Mesodermal cell (in vitro differentiated cells): ENCODE results near the gene BMP6.

Experiments used
- H3K27ac ChIP-seq: 2 replicates; pipeline ENCODE4 v1.7.0; 2013; ENCODE audit warnings: mild to moderate bottlenecking, low read depth, low read length, moderate library complexity; ENCODE audit not compliant: severe bottlenecking
- H3K36me3 ChIP-seq: 2 replicates; pipeline ENCODE4 v1.7.1; 2013; ENCODE audit warnings: mild to moderate bottlenecking, low read length, moderate library complexity; ENCODE audit not compliant: control insufficient read depth, insufficient read depth
- H3K4me1 ChIP-seq: one replicate; pipeline ENCODE4 v1.7.1; 2013; ENCODE audit warnings: mild to moderate bottlenecking, low read length; ENCODE audit not compliant: insufficient read depth, control insufficient read depth, poor library complexity, severe bottlenecking
- H3K4me3 ChIP-seq: 2 replicates; pipeline ENCODE4 v1.7.0; 2013; ENCODE audit warnings: low read length, control low read depth, mild to moderate bottlenecking; ENCODE audit not compliant: insufficient read depth, poor library complexity, severe bottlenecking; ENCODE audit errors: extremely low read depth
- H3K9me3 ChIP-seq: 2 replicates; pipeline ENCODE4 v1.7.1; 2013; ENCODE audit warnings: mild to moderate bottlenecking, low read length, moderate library complexity; ENCODE audit not compliant: control insufficient read depth
- WGBS, 2 experiments: methylation state at CpG; one replicate each; pipeline ENCODE4 v1.1.5; 2013; ENCODE audit warnings: missing lambda C conversion rate in 2 of 2; ENCODE audit not compliant: insufficient coverage in 2 of 2; 5-methylcytosine and 5-hydroxymethylcytosine counted together

The BMP6 gene

DNA sequence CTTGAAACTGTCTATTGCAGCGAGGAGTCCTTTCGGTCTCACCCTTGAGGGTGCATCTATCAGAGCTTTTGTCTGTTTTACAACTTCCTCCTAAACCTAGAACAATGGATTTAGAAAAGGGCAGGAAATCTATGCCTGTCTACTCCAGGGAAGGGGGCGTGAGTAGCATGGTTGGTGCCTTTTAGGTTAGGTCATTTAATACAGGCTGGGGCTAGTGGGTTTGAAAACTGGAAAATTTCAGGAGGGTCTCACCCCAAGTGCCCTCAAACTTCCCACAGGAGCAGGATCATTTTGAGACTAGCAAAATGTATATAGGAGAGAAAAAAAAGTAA is 33.5 kb upstream of the BMP6 start:
- Histone ChIP-seq H3K9me3 (no peaks in the 10 kb centered on the region), H3K27ac (peak overlapping the region; percentile 84), H3K4me3 (no peak overlapping the region), H3K4me1 (peaks cover 17% of the 10 kb centered on the region), H3K36me3 (no peaks in the 10 kb centered on the region)
- 52% methylated on average over 2 of the region's 3 CpGs; no CpG with 5 or more reads in 1 of the 2 experiments for WGBS, 2 experiments

DNA sequence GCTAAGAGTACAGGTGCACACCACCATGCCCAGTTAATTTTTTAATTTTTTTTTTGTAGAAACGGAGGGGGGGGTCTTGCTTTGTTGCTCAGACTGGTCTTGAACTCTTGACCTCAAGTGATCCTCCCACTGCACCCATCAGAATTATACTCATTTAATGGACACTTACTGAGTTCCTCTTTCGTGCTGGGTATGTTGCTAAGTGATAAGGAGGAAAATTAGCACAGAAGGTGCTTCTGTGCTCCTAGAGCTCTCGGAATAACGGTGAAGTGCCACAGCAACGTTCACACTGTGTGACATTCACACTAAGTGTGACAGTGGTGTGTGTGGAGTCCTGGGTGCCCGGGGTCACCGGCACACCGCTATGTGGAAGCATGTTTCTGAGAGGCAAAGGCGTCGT is 32.1 kb upstream of the BMP6 start:
- H3K4me1 ChIP-seq, result peaks cover 28% of the 10 kb centered on the region
- H3K4me3 ChIP-seq, result no peak overlapping the region
- H3K36me3 ChIP-seq, result no peaks in the 10 kb centered on the region
- H3K27ac ChIP-seq, result no peak overlapping the region
- WGBS, 2 experiments, result 90 to 96% methylated on average over 6 to 8 of the region's 10 CpGs
- no peaks in the 10 kb centered on the region for H3K9me3 ChIP-seq

DNA sequence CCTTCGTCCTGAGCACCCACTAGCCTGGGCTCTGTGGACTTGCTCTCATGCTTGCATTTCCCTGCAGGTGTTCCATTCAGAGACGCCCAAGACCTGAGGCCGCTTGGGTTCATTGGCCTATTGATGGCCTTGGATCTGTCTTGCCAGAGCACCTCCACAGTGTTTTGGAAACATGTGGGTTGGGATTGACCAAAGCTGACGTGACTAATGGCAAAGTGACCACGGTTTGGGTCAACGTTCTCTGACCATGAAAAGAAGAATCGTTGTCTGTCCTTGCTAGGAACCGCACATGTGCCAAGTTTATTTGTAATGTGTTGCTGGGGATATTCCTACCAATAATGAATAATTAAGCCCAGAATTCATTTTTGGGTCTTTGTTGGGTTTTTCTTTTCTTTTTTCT is 29.8 kb upstream of the BMP6 start:
- H3K4me3 ChIP-seq, result no peak overlapping the region
- peaks cover 6% of the 10 kb centered on the region for H3K9me3 ChIP-seq
- H3K36me3 ChIP-seq, result no peaks in the 10 kb centered on the region
- WGBS, 2 experiments, result 97 to 98% methylated on average over 4 to 5 of the region's 8 CpGs
- H3K27ac ChIP-seq, result no peak overlapping the region
- H3K4me1 ChIP-seq, result peaks cover 31% of the 10 kb centered on the region

DNA sequence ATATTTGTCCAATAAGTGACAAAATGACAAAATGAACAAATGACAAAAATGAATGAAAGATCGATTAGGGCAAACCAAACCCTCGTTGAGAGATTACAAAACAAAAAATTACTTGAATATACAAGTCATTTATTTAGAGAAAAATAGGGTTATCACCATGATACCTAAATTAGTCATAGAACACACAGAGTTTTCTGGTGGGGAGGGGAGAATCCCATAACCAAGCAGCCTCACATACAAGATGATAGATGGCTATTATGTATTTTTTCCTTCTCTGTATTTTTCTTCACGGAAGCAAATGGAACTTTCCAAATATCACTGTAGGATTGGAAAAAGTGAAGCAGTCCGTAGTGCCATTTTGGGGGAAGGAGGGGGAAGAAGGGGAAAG is 28.5 kb upstream of the BMP6 start:
- WGBS, 2 experiments, result 80 to 81% methylated on average over 1 to 2 of the region's 4 CpGs
- H3K27ac ChIP-seq, result peak overlapping the region; percentile 88
- peaks cover 23% of the 10 kb centered on the region for H3K4me1 ChIP-seq
- H3K36me3 ChIP-seq, result no peaks in the 10 kb centered on the region
- H3K9me3 ChIP-seq, result peaks cover 6% of the 10 kb centered on the region
- H3K4me3 ChIP-seq, result no peak overlapping the region

DNA sequence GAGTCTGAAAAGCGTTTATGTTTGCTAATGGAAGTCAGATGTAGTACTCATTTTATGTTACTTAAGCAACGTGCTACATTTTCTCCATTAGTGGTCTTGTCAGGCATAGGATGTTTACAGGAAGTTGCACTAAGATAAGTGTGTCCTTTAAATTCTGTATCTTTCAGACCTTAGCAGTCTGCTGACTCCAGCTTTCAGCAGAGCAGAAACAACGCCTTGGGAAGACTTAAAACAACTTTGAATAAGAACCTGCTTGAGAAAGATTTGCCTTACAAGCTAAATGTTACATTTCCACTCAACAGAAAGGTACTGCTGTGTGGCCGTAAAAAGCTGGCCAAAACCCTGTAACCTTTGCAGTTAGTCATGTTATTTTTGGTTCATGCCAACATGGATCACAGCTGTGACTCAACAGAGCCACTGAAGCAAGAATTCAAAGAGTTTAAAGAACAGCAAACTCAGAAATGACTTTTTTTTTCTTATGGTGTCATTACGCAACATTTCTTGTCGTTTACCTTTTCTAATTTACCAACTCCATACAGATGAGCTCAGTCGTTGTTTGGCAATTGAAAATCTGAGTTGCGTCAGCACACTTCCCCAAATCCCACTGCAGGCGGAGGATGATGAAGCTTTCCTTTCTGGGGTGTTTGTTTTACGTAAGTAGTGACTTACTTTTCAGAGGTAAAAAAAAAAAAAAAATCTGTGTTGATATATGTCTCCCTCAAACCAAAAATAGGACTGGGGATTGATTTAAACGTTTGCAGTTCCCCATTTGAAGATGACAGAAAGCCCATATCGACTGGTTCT is 27.9 kb upstream of the BMP6 start:
- 87 to 95% methylated on average over 4 of the region's 12 CpGs for WGBS, 2 experiments
- Histone ChIP-seq H3K36me3 (no peaks in the 10 kb centered on the region), H3K9me3 (peaks cover 6% of the 10 kb centered on the region), H3K4me3 (no peak overlapping the region), H3K27ac (peak overlapping the region; percentile 88), H3K4me1 (peaks cover 24% of the 10 kb centered on the region)

DNA sequence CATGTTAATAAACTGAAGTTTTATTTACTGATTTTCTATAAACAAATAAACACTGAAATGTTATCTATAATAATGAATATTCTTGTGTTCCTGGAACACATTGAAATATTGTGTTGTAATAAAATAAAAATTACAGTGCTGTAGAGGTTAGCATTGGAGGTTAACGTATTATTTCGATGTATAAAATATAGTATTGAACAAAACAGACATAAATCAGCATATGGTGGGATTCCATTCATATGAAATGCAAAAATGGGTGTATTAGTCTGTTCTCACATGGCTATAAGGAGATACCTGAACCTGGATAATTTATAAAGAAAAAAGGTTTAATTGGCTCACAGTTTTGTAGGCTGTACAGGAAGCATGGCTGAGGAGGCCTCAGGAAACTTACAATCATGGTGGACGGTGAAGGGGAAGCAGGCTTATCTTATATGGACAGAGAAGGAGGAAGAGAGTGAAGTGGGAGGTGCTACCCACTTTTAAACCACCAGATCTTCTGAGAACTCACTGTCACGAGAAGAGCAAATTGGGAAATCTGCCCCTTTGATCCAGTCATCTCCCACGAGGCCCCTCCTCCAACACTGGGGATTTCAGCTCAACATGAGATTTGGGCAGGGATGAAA is 24.6 kb upstream of the BMP6 start:
- no peak overlapping the region for H3K4me3 ChIP-seq
- 71 to 83% methylated on average over 1 to 2 of the region's 5 CpGs for WGBS, 2 experiments
- no peaks in the 10 kb centered on the region for H3K36me3 ChIP-seq
- H3K4me1 ChIP-seq, result peaks cover 24% of the 10 kb centered on the region
- peaks cover 6% of the 10 kb centered on the region for H3K9me3 ChIP-seq
- no peak overlapping the region for H3K27ac ChIP-seq

DNA sequence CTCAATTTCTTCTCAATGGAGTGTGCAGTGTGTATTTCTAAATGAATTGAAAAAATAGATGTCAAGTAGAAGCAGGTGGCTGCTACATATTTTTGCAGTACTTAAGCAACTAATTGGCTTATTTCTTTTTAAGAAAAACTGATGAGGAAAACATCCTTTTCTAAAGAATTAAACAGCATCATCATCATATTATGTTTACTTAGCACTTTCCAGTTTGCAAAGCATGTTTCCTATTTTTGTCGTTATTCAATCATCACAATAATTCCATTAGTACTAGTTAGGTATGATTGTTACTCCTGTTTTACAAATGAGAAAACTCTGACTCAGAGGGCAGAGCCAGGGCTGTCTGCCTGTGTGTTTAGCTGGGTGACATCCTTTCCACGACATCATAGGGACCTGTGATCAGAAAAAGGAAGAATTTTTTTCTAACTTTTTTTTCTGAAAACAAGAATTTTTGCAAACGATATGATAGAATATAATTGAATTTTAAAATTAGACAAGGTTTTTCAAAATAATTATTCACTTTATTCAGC is 22.7 kb upstream of the BMP6 start:
- Histone ChIP-seq H3K9me3 (peaks cover 6% of the 10 kb centered on the region), H3K27ac (no peak overlapping the region), H3K4me1 (peaks cover 14% of the 10 kb centered on the region), H3K4me3 (no peak overlapping the region), H3K36me3 (no peaks in the 10 kb centered on the region)
- no CpG with 5 or more reads among the region's 3 CpGs for WGBS, 2 experiments

DNA sequence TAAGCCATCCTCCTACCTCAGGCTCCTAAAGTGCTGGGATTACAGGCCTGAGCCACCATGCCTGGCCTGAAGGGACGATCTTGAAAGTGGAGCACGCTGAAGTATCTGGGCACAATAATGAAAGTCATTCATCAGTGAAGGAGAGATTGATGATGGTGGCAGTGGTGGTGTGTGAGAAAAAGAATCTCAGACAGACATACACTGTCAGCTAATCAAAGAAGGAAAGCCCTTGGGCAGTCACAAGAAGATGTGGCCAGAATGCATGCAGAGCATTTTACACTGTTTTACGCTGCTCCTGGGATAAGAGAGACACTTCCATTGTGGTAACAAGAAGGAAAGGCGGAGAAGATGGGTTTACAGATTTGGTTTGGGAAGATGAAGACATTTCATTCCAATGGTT is 20.4 kb upstream of the BMP6 start:
- Histone ChIP-seq H3K4me3 (no peak overlapping the region), H3K9me3 (no peaks in the 10 kb centered on the region), H3K4me1 (peaks cover 8% of the 10 kb centered on the region), H3K27ac (no peak overlapping the region), H3K36me3 (no peaks in the 10 kb centered on the region)
- whole genome bisulfite sequencing, 2 experiments, result 80 to 86% methylated on average over 4 of the region's 4 CpGs

DNA sequence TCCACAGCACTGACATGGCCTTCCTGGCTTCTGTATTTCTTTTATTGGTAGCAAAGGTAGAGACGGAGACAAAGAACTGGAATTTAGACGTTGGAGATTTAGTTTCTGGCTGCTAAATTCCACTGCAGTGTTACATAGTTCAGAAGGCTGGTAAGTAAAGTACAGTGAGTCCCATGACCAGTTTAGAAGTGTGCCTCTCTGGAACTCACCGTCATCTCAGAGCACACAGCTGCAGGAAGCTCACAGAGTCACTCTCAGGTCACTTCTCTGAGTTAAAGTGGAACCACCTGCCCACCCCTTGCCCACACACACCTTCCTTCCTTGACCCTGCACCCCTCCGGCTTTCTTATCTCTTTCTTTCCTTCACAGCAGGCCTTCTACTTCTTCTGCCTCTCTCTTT is 19.6 kb upstream of the BMP6 start:
- WGBS, 2 experiments, result 87 to 93% methylated on average over 4 of the region's 4 CpGs
- Histone ChIP-seq H3K36me3 (no peaks in the 10 kb centered on the region), H3K9me3 (no peaks in the 10 kb centered on the region), H3K4me1 (peaks cover 8% of the 10 kb centered on the region), H3K27ac (no peak overlapping the region), H3K4me3 (no peak overlapping the region)

DNA sequence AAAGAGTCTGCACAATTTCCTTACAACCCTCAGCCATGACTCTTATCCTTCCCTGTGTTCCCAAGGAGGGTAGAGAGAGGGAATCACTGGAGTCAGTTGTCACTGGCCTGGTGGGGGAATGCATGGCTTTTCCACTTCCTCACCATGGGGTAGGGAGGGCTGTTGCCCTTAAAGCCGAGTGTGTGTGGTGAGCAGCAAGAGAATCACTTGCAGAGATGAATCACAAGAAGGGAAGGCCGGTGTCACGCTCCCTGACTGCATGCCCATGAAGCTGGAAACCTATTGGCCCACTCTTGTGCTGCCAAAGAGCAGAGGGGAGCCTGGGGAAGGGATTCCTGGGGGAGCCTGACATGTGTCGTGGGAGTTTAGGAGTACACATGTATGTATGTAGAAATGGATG is 18.1 kb upstream of the BMP6 start:
- WGBS, 2 experiments, result 81 to 92% methylated on average over 4 of the region's 4 CpGs
- no peaks in the 10 kb centered on the region for H3K36me3 ChIP-seq
- H3K9me3 ChIP-seq, result no peaks in the 10 kb centered on the region
- H3K4me1 ChIP-seq, result peaks cover 5% of the 10 kb centered on the region
- H3K4me3 ChIP-seq, result no peak overlapping the region
- H3K27ac ChIP-seq, result no peak overlapping the region

DNA sequence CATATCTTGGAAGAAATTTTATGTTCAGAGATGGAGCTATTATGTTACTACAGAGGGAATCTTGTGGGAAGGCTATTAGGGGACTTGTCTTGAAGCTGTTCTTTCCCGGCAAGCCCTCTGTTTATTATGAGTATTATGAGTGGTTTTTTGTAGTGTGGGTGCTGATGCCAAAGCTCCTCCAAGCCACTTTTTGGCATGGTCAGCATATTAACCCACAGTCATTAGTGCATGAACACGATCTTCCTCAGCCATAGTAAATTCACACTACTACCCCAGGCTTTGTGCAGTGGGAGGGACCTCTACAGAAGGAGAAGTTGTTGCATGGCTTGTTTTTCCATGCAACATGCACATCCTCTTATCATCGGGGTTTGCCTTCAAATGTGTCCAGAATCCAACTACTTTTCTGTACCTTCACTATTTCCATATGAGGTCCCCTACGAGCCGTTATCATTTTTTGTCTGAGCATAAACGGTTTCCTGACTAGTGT is 6.5 kb upstream of the BMP6 start:
- Histone ChIP-seq H3K27ac (no peak overlapping the region), H3K36me3 (no peaks in the 10 kb centered on the region), H3K4me3 (no peak overlapping the region), H3K9me3 (peaks cover 5% of the 10 kb centered on the region), H3K4me1 (peaks cover 3% of the 10 kb centered on the region)
- WGBS, 2 experiments, result 84 to 86% methylated on average over 4 to 5 of the region's 6 CpGs
